GM23248 (cell line): Measurements from ENCODE around the gene ZNF385B. TPM values are rescaled to one million over a fixed set of nuclear protein-coding genes. Genes with fewer than 3 reads are reported as not detected.

Source experiments
- DNase-seq: peaks from one replicate; pipeline ENCODE4 v3.0.0-alpha.2; 2015
- H2AFZ ChIP-seq: fragments of 200-600 bp; sonication (generic); 2 replicates; pipeline ENCODE4 v1.6.1; 2016; ENCODE audit warnings: antibody characterized with exemption
- H3F3A ChIP-seq: fragments of 200-600 bp; sonication (generic); 2 replicates; pipeline ENCODE4 v1.6.1; 2016; ENCODE audit warnings: mild to moderate bottlenecking, antibody characterized with exemption, mixed run types; ENCODE audit not compliant: insufficient read depth
- H3K27ac ChIP-seq: fragments of 200-600 bp; sonication (generic); 2 replicates; pipeline ENCODE4 v1.5.1; 2016; ENCODE audit warnings: mild to moderate bottlenecking
- H3K27me3 ChIP-seq: fragments of 200-600 bp; sonication (generic); replicated peaks from 2 replicates; pipeline ENCODE4 v1.6.1; 2016; ENCODE audit warnings: mild to moderate bottlenecking; ENCODE audit not compliant: insufficient read depth
- H3K36me3 ChIP-seq: fragments of 200-600 bp; sonication (generic); 2 replicates; pipeline ENCODE4 v1.6.1; 2016; ENCODE audit warnings: low read depth, mild to moderate bottlenecking
- H3K4me1 ChIP-seq: fragments of 200-600 bp; sonication (generic); 2 replicates; pipeline ENCODE4 v1.6.1; 2016; ENCODE audit warnings: mild to moderate bottlenecking; ENCODE audit not compliant: insufficient read depth
- H3K4me2 ChIP-seq: fragments of 200-600 bp; sonication (generic); one replicate; pipeline ENCODE4 v1.6.1; 2016; ENCODE audit warnings: mild to moderate bottlenecking; ENCODE audit not compliant: unreplicated experiment
- H3K4me3 ChIP-seq: fragments of 200-600 bp; sonication (generic); 2 replicates; pipeline ENCODE4 v1.5.1; 2016; ENCODE audit warnings: mild to moderate bottlenecking
- H3K79me2 ChIP-seq: fragments of 200-600 bp; sonication (generic); 2 replicates; pipeline ENCODE4 v1.6.1; 2016; ENCODE audit warnings: mild to moderate bottlenecking; ENCODE audit not compliant: insufficient read depth
- H3K9ac ChIP-seq: fragments of 200-600 bp; sonication (generic); 2 replicates; pipeline ENCODE4 v1.6.1; 2016; ENCODE audit warnings: mild to moderate bottlenecking
- H3K9me2 ChIP-seq: fragments of 200-600 bp; sonication (generic); 2 replicates; pipeline ENCODE4 v1.6.1; 2016; ENCODE audit warnings: mixed run types, mild to moderate bottlenecking, moderate library complexity; ENCODE audit not compliant: insufficient read depth
- H3K9me3 ChIP-seq: fragments of 200-600 bp; sonication (generic); one replicate; pipeline ENCODE4 v1.6.1; 2017; ENCODE audit warnings: low read depth
- H4K20me1 ChIP-seq: fragments of 200-600 bp; sonication (generic); 2 replicates; pipeline ENCODE4 v1.6.0; 2016; ENCODE audit not compliant: insufficient read depth
- EZH2 ChIP-seq: fragments of 200-600 bp; sonication (generic); IDR thresholded peaks from 2 replicates; pipeline ENCODE4 v1.6.1; 2018; ENCODE audit warnings: antibody characterized with exemption, mild to moderate bottlenecking; ENCODE audit not compliant: insufficient read depth, poor library complexity, severe bottlenecking
- EZH2phosphoT487 ChIP-seq: fragments of 200-600 bp; sonication (generic); IDR thresholded peaks from 2 replicates; pipeline ENCODE4 v1.6.1; 2018; ENCODE audit warnings: antibody characterized with exemption, moderate library complexity, mild to moderate bottlenecking, low read depth; ENCODE audit not compliant: insufficient read depth
- WGBS, 2 experiments: methylation state at CpG; one replicate each; pipeline ENCODE4 v1.1.6; 2015 to 2017; ENCODE audit warnings: low lambda C conversion rate in 2 of 2, low coverage in 1 of 2; ENCODE audit errors: missing lambda C conversion rate in 2 of 2; 5-methylcytosine and 5-hydroxymethylcytosine counted together
- in situ Hi-C: fragments of 300-500 bp; cut with MboI; formaldehyde crosslinking; loops from 2 replicates; pipeline ENCODE4 v1.15.0; 2020
- polyA plus RNA-seq: library from polyadenylated mRNA; unstranded; fragments of >200 nt; fragmentation: Nextera tagmentation; extraction: Ambion mirVana; gene quantifications from 2 replicates; pipeline ENCODE4 v1.2.1, GENCODE V29; 2016
- total RNA-seq: library from RNA; depleted of rRNA; stranded (reverse); fragments of >200 nt; shearing (Covaris generic); gene quantifications from 2 replicates; pipeline ENCODE4 v1.2.3, GENCODE V29; 2014

ZNF385B gene
- total and polyA plus RNA-seq, 2 experiments from 2014 or later: 0.30 TPM; not detected in 1

DNA sequence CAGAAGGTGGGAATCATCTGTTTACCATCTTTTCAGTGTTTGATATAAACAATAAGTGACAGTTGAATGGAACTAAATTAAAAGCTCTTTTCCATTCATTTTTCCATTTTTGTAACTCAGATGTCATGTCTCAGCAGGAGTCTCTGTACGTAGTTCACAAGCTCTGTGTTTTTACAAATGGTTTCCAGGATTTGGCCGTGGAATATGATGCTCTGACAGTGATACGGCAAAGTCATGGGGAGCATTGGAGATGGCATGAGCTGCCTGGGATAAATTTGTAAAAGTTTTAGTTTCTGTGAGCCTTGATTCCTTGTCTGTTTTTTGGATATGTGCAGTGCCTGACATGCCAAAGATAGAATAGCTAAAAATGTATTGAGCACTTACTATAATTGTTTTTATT is 428.7 kb downstream of the ZNF385B start:
- Histone ChIP-seq H3K9ac (no peak overlapping the region), H3K4me3 (no peak overlapping the region), H3K27me3 (no peaks in the 10 kb centered on the region), H3K4me2 (no peak overlapping the region), H3K79me2 (no peaks in the 10 kb centered on the region), H3K9me2 (no peaks in the 10 kb centered on the region), H3K9me3 (no peaks in the 10 kb centered on the region), H4K20me1 (no peaks in the 10 kb centered on the region), H3K27ac (no peak overlapping the region), H3K4me1 (peaks cover 4% of the 10 kb centered on the region), H3K36me3 (no peaks in the 10 kb centered on the region), H2AFZ (no peak overlapping the region), H3F3A (no peaks in the 10 kb centered on the region)
- no peak for DNase-seq
- TF ChIP-seq EZH2phosphoT487 (no peak), EZH2 (no peak)
- in situ Hi-C loops: no loop called here
- WGBS, 2 experiments: 90 to 93% methylated on average over 3 of the region's 3 CpGs

DNA sequence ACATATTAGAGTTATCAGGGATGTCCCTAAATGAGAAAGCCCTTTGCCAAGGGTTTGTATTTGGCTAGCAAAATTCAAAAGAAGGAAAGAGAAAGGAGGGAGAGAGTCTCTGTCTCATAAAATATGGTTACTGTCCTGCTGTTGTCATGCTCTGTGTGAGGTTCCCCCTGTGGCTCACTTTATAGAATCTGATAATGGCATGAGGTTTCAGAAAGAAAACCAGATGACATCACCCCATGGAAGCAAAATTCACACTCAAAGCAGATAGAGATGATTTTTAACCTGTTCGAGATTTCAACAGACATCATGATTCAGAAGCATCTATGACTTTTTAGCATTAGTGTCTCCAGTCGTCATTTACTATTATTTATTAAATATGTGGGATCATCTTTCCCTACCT is 431.8 kb downstream of the ZNF385B start:
- Histone ChIP-seq H3K79me2 (no peaks in the 10 kb centered on the region), H3F3A (no peaks in the 10 kb centered on the region), H3K4me3 (no peak overlapping the region), H3K27ac (no peak overlapping the region), H3K27me3 (no peaks in the 10 kb centered on the region), H4K20me1 (no peaks in the 10 kb centered on the region), H3K9me3 (no peaks in the 10 kb centered on the region), H2AFZ (no peak overlapping the region), H3K36me3 (no peaks in the 10 kb centered on the region), H3K9ac (no peak overlapping the region), H3K4me1 (no peaks in the 10 kb centered on the region), H3K4me2 (no peak overlapping the region), H3K9me2 (no peaks in the 10 kb centered on the region)
- TF ChIP-seq EZH2phosphoT487 (no peak), EZH2 (no peak)
- DNase-seq: no peak
- in situ Hi-C loops: no loop called here
- 94 to 98% methylated on average over 2 of the region's 2 CpGs for WGBS, 2 experiments

DNA sequence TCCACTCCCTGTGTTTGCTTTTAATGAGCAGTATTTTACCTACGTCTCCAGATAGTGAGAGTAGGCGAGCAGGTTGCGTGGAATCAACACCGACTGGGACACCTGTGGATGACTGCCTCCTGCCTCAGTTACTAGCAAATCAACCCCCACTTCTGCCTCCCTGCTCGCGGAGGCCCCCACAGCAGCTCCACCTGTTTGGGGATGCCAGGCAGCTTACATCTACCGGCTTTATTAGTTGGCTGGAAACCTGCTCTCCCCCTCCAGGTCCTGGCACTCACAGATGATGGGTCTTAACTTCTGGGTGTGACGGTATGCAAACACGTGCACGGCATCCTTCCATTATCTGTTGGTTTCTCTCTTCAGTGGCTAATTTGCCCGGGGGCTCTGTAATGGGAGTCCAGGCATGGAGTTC is 432.3 kb downstream of the ZNF385B start:
- Histone ChIP-seq H4K20me1 (no peaks in the 10 kb centered on the region), H3K9ac (no peak overlapping the region), H3K36me3 (no peaks in the 10 kb centered on the region), H3K4me1 (no peaks in the 10 kb centered on the region), H2AFZ (peak overlapping the region; percentile 75; the same call in 1 of the 2 replicates), H3K79me2 (no peaks in the 10 kb centered on the region), H3K4me3 (no peak overlapping the region), H3K4me2 (no peak overlapping the region), H3K9me3 (no peaks in the 10 kb centered on the region), H3K9me2 (no peaks in the 10 kb centered on the region), H3K27ac (no peak overlapping the region), H3F3A (no peaks in the 10 kb centered on the region), H3K27me3 (no peaks in the 10 kb centered on the region)
- WGBS, 2 experiments: 65 to 73% methylated on average over 11 of the region's 11 CpGs
- no peak for DNase-seq
- in situ Hi-C loops: no loop called here
- TF ChIP-seq EZH2phosphoT487 (no peak), EZH2 (no peak)

DNA sequence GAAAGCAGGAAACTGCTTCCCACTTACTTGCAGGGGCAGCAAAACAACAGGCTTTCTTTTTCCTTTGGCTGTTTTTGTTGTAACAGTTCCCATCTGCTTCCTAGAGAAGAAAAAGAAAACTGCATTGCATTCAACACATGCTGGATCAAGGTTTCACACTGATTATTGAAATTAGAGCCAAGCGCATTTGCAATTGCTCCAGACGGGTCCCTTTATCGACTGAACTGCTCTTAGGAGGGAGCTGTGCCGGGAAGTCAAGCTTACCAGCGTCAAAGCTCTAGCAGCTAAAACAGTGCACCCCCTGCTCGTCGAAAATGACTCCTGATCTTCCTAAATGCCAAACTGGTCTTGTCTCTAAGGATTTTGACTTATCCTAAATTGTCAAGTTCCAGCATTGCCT is 432.8 kb downstream of the ZNF385B start:
- Histone ChIP-seq H3K4me2 (no peak overlapping the region), H3K27me3 (no peaks in the 10 kb centered on the region), H3K9me3 (no peaks in the 10 kb centered on the region), H3K4me1 (no peaks in the 10 kb centered on the region), H4K20me1 (no peaks in the 10 kb centered on the region), H3K9me2 (no peaks in the 10 kb centered on the region), H3K79me2 (no peaks in the 10 kb centered on the region), H2AFZ (peak overlapping the region; percentile 75), H3K27ac (no peak overlapping the region), H3K9ac (no peak overlapping the region), H3K4me3 (no peak overlapping the region), H3K36me3 (no peaks in the 10 kb centered on the region), H3F3A (no peaks in the 10 kb centered on the region)
- TF ChIP-seq EZH2 (no peak), EZH2phosphoT487 (no peak)
- peak; percentile 21 for DNase-seq
- WGBS, 2 experiments: 7 to 12% methylated on average over 7 of the region's 7 CpGs
- in situ Hi-C loops: no loop called here

DNA sequence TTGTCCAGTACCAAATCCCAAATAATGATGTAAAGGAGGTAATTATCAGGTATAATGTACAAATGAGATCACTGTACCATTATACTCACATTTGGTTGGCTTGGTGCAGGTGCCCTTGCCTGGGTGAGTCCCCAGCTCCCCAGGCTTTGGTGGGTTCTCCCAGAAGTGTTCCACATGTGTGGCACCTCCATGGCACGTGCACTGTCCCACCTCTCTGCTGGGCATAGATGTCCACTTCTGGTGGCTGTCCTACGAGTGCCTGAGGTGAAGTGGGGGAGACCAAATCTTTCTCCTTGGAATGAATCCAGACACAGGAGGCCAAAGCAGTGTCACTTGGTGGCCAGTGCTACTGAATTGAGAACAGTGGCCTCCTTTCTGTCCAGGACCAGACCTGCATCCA is 434.3 kb downstream of the ZNF385B start:
- H2AFZ ChIP-seq: no peak overlapping the region
- H3K79me2 ChIP-seq: no peaks in the 10 kb centered on the region
- no peak overlapping the region for H3K4me3 ChIP-seq
- H3F3A ChIP-seq: no peaks in the 10 kb centered on the region
- DNase-seq: no peak
- no peaks in the 10 kb centered on the region for H3K36me3 ChIP-seq
- no peaks in the 10 kb centered on the region for H3K4me1 ChIP-seq
- H3K9me2 ChIP-seq: no peaks in the 10 kb centered on the region
- H3K27me3 ChIP-seq: no peaks in the 10 kb centered on the region
- H3K9me3 ChIP-seq: no peaks in the 10 kb centered on the region
- no peak overlapping the region for H3K9ac ChIP-seq
- H4K20me1 ChIP-seq: no peaks in the 10 kb centered on the region
- in situ Hi-C loops: no loop called here
- H3K27ac ChIP-seq: no peak overlapping the region
- WGBS, 2 experiments: 94 to 100% methylated on average over 2 of the region's 2 CpGs
- H3K4me2 ChIP-seq: no peak overlapping the region
- no peak for TF ChIP-seq EZH2phosphoT487
- TF ChIP-seq EZH2: no peak
